Measurements from ENCODE around the gene ANGPTL1. TPM values are rescaled to one million over a fixed set of nuclear protein-coding genes. Genes with fewer than 3 reads are reported as not detected.
"Not testable (repeated sequence)": the region's sequence is repeated elsewhere in the genome, so short reads cannot be mapped to it uniquely, and the experiment has no call there.

The ANGPTL1 gene
- total RNA-seq, 1 donor from 2014 or later: not detected

DNA sequence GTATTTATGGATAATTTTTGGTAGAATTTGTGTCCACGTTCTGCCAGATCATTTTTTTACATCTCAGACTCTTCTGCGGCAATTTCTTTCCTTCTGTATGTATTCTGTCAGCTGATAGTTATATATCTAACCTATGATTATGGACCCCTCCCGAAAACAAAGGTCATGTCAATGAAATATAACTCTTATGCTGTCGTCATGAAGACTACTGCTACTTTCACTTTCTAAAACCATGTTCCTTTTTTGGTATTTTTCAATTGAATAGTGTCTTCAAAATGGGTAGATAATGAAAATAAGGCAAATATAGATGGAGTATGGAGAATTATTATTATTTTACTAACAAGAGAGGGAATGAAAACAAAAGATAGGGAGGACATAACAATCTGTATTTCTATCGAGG is 3.2 kb downstream of the ANGPTL1 start:
- intact Hi-C loops (cut with micrococcal nuclease): no loop called here

DNA sequence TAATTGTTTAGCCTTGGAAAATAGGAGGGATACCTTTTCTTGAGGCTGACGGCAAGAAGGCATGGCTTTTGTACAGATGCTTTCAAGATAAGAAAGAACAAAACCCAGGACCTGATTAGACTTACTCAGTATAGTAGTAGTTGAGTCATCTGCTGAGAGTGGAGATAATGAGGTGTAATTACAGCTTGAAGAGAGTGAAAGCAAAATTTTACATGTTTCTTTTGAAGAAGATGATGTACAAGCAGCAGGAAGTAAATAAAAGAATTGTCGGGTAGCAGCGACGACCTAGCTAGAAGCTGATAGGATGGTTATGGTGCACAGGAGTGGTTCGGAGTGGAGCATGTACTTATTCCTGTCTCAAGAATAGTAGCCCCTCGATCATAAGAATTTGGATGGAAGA is 6.6 kb downstream of the ANGPTL1 start:
- intact Hi-C loops (cut with micrococcal nuclease): no loop called here

DNA sequence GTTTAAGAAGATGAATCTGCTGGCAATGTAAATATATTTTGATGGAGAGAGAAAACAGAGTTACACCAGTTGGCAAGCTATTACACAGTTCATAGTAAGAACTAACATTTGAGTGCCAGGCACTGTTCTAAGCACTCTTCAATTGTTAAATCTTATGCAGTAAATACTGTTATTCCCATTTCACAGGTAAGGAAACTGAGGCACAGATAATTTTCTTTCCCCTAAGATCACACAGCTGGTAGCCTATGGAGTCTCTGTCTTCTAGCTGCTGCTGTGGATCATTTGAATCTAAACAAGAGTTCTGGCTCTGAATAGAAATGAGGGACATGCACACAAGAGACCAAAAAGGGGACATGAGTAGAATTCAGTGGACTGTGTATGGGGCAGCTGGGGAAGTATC is 8.0 kb downstream of the ANGPTL1 start:
- intact Hi-C loops (cut with micrococcal nuclease): no loop called here

DNA sequence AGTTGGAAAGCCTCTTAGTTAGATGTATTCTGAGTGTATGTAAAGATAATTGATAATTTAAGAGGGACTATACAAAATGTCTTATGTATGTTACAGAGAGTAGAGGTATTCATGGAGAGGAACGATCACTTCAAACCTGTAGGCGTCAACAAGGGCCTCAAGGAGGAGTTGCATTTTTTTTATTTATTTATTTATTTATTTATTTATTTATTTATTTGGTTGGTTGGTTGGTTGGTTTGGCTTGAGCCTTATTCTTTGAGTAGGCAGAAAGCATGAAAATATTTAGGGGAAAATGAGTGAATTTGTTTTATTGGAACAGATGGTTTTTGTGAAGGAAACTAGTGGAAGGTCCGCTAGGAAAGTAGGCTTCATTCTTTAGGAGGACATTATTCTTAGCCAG is 8.5 kb downstream of the ANGPTL1 start:
- intact Hi-C loops (cut with micrococcal nuclease): no loop called here

DNA sequence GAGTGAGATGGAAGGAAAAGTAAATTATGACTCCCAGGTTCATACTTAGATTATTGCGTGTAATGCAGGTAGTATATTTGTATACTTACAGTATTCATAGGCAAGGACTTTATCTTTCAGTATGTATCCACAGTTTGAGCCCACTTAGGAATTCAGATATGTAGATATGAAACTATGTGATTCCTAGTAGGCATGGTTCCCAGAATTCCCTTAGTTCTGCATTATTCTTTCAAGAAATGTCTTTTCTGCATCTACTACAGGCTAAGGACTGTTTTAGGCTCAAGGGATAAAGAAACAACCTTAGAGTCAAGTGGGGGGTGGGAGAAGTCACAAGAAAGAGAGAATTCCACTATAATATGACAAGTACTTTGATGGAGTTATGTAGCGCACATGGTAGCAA is 13.8 kb downstream of the ANGPTL1 start:
- intact Hi-C loops (cut with micrococcal nuclease): no loop called here

DNA sequence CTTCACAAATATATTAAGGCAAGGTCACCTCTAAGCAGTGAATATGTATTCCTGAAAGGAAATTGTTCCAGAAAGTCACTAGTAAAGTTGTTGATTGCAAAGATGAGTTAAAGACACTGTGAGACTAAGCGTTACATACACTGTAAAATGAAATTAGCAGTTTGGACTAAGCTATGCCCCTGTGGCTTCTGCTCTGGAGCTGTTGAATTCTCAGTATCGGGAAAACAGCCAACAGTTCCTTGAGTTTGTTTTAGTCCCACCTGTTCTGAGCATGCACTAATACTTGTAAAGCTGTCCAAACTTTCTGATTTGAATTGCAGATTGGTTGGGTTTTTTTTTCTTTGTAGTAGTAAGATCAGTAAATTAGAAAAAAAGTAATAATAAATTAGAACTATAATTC is 21.0 kb downstream of the ANGPTL1 start:
- intact Hi-C loops (cut with micrococcal nuclease): no loop called here

DNA sequence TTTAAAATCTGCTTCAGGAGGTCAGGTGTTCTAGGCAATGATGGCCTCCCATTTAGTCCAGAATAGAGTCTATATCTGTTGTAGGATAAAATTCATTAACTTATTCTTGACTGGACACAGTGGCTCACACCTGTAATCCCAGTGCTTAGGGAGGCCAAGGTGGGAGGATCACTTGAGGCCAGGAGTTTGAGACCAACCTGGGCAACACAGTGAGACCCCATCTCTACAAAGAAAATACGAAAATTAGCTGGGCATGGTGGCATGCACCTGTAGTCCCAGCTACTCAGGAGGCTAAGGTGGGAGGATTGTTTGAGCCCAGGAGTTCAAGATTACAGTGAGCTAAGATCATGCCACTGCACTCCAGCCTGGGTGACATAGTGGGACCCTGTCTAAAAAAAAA is 23.0 kb downstream of the ANGPTL1 start:
- intact Hi-C loops (cut with micrococcal nuclease): not testable (repeated sequence)

DNA sequence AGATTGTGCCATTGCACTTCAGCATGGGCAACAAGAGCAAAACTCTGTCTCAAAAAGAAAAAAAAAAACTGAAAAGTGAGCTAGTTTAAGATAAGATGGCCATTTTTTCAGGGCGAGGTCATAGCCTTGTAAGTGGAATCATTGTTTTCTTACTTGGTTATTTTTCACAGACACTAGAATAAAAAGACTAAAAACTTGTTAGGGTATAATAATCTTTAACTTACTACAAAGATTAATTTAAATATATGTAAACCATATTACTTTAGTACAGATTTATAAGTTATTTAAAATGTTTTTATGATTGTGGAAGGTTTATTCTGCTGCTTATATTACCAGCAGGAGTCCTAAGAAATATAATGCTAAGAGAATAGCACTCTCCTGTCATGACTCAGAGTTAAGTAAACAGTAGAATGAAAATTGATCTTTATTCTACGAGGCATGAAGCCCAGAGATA is 23.5 kb downstream of the ANGPTL1 start:
- intact Hi-C loops (cut with micrococcal nuclease): no loop called here

DNA sequence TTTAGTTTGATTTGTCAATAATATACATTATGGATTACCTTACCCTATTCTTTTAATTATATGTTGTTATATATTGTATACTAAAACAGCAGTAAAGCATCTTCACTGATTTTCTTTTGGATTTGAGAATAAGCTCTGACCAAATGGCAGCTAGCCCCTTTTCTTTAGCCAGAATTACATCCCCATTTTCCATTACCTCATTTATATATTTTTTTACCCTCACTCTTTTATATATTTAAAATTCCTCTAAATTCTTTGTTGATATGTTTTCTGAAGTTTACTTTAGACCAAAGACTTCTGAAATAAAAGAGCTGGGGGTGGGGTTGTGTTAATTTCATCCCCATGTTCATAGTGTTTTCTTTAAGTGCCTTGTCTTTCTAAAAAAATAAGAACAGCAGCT is 24.6 kb downstream of the ANGPTL1 start:
- intact Hi-C loops (cut with micrococcal nuclease): no loop called here

DNA sequence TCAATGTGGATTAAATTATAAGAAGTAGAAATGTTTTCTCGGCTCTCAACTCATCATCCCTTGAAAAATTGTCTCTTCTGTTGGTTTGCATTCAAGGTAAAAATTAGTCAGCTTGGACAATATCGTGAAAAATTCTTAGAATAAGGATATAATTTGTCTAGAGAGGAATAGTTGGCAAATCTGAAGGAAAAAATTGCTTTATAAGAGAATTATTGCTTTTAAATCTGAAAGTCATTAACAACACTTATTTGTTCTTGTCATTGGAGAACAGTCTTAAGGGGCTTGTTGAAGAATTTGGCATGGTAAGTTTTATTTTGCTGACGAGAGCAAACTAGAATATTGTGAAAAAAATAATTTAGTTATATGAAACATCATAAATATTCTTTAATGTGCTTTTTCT is 26.4 kb downstream of the ANGPTL1 start:
- intact Hi-C loops (cut with micrococcal nuclease): no loop called here

DNA sequence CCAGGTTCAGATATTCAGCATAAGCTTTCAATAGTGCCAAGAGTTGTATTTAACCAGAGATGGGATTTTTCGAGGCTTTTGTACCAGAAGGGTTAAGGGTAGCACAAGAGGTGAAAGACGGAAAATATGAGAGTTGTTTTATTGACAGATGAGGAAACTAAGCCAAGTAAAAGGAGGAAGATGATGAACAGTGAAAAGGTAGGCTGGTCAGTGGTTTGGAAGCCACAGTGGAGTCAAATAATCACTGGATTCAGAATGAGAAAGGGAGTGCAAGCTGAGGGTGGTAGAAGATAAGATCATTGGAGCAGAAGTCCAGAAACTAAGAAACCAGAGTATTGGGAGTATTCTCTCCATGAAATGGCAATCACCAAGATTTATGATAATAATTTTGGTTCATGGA is 45.7 kb downstream of the ANGPTL1 start:
- intact Hi-C loops (cut with micrococcal nuclease): no loop called here

DNA sequence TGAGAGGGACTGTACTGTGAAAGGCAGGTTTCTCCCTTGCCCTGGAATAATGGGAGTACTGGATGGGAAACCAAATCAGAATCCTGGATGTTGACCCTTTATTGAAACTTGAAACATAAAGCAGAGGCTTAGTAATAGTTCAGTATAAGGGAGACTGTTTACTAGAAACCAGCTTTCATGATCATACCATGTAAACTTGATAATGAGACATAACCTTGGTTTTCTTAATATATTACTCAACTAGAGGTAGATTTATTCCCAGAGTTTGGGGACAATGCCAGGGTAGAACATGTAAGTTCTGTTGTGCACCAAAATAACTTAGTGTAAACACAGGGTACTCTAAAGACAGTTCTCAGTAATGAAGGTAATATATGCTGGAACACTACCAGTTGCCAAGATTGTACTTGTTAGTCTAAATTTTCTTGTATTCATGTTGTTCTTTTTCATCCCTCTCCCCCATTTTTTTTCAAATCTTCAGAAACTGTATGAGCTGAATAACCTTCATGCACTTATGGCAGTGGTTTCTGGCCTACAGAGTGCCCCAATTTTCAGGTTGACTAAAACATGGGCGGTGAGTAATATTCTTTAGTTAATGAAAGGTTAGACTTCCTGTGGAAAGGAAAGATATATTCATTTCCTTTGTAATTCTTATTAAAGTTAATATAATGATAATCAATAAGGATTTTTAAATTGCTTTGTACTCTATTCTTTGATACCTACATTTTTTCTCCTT is 49.6 kb downstream of the ANGPTL1 start:
- intact Hi-C loops (cut with micrococcal nuclease): no loop called here

DNA sequence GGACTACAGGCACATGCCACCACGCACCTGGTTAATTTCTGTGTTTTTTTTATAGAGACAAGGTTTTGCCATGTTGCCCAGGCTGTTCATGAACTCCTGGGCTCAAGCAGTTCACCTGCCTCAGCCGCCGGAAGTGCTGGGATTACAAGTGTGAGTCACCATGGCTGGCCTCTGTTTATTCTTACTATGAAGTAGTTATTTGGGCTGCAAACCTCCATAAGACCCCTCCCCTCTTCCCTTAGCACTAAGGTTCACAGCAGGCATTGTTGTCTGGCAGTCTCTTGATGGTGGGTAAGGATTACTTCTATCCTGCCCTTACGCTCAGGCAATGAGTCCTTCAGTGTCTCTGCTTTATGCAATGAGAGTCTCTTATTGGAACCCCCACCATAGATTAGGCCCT is 51.8 kb downstream of the ANGPTL1 start:
- intact Hi-C loops (cut with micrococcal nuclease): no loop called here

DNA sequence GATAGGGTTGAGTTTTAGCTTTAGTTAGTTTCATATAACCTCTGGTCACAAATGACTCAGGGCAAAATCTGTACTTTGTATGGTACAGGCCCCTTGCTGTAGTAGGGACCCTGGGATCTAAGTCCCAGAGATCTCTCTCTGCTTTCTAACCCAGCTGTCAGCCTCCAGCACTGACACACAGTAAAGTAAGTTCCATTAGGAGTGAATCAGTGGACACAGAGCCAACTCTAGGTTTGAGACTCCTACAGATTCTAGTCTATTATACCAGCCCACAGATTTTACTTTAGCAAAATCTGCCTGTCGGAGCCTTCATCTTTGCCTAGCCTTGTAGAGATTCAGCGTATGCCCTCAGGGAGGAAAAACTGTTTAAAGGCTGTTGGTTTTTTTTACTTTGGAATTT is 52.5 kb downstream of the ANGPTL1 start:
- intact Hi-C loops (cut with micrococcal nuclease): no loop called here

DNA sequence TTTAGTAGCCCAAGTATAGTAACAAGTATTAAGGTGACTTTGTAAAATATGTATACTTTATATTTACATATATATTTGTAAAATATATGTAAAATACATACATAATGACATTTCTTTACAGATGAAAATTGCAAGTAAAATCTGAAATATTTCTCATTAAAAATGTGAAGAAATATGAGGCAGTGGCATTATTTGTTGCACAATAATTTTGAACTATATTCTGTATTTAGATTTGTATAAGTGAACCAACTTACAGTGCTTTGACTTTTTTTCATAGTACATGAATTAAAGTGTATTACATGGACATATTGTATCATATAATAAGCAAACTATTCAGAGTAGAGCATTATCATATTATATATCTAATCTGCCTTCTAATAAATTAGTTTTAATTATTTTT is 60.3 kb downstream of the ANGPTL1 start:
- intact Hi-C loops (cut with micrococcal nuclease): no loop called here

DNA sequence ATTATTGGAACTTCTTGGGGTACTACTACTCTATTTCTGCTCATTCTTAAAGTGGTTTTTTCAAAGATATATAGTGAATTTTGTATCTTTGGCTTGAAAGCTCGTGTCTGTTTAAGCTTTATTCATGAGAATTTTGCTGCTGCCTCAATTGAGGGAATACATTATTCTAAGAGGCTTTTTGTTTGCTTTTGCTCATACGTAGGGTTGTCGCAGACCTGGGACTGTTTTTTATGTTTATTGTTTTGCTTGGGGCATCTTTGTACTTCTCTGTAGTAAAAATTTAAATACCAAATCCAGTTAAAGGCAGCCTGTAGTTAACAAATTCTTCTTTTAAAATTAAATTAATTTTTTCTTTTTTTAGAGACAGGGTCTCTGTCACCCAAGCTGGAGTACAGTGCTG is 62.3 kb downstream of the ANGPTL1 start:
- intact Hi-C loops (cut with micrococcal nuclease): no loop called here

DNA sequence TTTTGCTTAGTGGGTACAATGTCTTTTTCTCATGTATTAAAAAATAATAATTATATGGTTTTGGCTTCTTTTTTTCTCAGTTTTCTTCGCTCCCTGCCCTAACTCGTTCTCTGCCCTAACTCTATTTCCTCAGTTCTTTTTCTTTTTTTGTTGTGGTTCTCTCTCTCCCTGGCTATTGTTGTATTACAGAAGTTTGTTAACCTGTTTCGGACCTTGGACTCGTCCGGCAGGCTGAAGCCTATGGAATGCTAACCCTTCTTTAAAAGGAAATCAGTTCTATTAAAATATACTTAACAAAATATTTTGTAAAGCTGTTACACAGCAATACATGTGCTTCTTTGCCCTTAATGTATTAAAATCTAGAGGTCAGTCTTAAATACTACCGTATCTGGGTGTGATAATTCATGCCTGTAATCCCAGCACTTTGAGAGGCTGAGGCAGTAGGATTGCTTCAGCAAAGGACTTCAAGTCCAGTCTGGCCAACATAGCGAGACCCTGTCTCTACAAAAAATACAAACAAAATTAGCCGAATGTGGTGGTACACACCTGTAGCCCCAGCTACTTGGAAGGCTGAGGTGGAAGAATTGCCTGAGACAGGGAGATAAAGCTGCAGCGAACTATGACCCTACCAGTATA is 64.1 kb downstream of the ANGPTL1 start:
- intact Hi-C loops (cut with micrococcal nuclease): no loop called here

DNA sequence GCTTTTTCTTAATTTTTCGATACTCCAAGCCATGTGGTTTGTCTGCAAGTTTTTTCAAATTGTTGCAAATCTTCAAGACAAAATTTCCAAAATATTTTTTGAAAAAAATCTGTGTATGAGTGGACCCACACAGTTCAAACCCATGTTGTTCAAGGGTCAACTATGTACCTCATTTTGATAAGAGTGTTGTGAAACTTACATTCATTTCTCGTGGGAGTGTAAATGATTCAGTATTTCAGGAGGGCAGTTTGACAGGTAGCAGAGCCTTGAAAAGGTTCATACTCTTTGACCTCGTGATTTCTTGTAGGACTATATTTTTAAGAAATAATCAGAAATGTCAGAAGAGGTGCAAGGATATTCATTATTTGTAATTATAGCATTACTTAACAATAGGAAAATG is 68.0 kb downstream of the ANGPTL1 start:
- intact Hi-C loops (cut with micrococcal nuclease): no loop called here

Other genes starting within 250 kb of the ANGPTL1 start
- 2.0 and 3.3 TPM in 2 replicates for gene RALGPS2, start 145.8 kb downstream of the ANGPTL1 start, total RNA-seq
- 28.1 and 28.5 TPM in 2 replicates for gene FAM20B, start 154.8 kb upstream of the ANGPTL1 start, total RNA-seq
- gene TOR3A, start 211.0 kb upstream of the ANGPTL1 start, total RNA-seq: 44.4 and 45.4 TPM in 2 replicates